NK-92 (cell line): ENCODE results near the gene OLFM1.
"Not testable (repeated sequence)": the region's sequence is repeated elsewhere in the genome, so short reads cannot be mapped to it uniquely, and the experiment has no call there.

Experiments
- DNase-seq: peaks from one replicate; lab custom pipeline; 2025; ENCODE audit not compliant: unreplicated experiment; lab: John Stamatoyannopoulos, UW

The OLFM1 gene

DNA sequence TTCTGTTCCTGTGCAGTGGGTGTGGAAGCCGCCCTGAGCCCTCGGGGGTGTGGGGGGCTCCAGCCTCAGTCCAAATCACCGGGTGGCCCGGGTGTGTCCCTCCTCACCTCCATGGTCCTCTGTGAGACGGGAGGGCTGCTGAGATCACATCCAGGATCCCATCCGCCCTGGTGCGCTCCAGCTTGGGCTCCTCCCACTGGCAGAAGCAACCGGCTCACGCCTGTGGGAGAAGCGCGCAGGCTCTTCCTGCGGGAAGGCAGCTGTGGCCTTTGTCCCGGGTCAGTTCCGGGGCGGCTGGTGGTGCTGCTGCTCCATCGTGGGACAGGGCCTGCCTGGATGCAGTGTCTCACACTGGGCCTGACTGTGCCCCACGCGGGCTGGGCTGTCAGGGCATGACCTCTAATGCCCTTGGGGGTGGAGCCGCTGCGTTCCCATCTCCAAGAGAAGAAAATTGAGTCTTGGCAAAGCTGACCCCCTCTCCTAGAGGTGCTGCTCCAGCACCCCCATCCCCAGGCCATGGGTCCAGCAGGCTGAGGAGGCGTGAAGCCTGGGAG is 18.5 kb downstream of the OLFM1 start:
- no peak for DNase-seq

DNA sequence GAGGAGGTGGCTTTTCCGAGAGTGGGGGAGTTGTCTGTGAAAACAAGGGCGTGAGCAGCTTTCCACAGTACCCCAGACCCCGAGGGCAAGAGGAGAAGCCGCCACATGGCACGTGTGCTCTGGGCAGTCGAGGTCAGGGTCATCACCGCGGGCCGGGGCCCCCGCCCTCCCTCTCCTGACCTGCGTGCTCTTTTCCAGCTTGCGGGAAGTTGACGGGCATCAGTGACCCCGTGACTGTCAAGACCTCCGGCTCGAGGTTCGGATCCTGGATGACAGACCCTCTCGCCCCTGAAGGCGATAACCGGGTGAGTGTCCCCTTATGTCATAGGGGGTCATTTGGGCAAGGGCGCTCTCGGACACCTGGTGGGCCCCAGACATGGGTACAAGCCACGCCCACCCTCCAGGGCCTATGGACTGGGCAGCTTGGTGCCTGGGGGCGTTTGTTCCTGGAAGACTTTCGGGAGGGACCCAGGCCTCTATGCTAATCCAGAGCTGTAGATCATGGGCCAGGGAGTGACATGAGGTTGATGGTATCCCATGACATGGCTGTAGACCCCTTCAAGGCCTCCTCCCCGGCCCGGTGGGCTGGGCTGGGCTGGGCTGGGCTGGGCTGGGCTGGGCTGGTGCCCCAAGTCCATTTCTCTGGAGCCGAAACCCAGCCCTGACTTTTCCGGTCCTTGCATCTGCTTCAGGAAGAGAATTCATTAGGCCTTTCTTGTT is 19.2 kb downstream of the OLFM1 start:
- DNase-seq = no peak

DNA sequence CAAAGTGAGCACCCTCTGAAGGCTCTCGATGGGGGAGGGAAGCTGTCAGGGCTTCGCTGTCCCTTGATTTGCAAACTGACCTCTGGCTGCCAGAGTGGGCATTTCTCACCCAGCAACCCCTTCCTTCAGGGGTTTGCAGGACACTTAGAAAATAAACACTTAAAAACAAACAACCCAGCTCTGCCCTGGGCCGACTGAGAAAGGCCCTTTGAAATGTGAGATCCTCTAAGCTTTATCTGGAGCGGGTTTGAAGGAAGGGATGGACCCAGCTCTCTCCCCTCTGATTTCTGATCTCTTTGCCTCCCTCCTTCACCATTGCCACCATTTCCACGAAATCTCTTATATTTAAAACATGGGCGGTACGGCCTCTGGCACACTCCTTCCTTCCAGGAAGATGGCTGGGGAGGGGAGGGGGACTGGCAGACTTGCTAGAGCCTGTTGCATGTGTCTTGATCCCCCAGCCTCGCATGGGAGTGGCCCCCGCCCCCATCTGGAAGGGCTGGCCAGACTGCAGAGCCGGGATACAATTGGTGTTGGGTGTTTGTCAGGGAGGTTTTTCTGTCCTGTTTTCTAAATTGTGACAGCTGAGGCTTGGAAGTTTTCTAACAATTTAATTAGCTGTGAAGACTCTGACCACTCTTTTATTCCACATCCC is 20.2 kb downstream of the OLFM1 start:
- DNase-seq = no peak

DNA sequence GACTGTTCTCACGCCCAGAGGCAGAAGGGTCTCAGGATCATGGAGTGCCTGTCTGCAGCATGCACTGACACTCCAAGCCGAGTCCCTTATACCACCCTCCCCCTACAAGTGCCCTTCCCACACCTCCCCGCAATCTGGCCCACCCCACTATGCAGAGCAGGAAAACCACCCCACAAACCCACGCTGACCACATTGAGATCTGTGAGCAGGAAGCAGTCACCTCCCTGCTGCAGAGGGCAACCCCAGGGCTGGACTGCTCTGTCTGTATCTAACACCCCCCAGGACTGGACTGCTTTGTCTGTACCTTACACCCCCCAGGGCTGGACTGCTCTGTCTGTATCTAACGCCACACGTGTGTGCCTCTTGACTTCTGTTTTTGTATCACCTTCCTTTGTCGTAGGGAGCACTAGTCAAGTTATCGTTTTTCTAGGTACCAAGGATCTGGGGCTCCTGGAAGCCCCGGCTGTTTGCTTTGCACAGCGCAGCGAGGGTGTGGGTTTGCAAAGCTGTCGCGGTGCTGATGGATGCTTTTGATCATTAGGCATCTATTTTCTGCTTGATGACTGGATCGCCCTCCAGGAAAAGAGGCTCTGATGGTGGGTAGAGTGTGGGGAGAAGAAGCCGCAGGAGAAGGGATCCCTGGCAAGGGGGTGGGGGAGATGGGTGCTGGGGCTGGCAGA is 21.5 kb downstream of the OLFM1 start:
- DNase-seq = no peak

DNA sequence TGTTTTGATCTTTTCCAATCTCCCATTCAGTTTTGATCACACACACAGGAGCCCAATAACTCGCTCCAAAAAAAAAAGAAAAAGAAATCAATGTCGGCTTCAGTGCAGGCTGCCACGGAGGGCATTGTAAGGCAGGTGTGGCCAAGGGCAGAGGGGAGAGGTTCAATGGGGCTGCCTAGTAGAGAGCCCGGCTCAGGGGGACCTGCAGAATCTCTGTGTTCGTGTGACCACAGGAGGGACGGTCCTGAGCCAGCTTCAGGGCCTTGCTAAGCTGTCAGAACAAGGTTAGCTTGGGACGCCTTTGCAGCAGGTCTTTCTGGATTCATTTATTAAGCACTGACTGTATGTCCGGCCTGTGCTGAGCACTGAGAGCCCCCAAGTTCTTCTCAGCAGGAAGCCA is 22.2 kb downstream of the OLFM1 start:
- no peak for DNase-seq

DNA sequence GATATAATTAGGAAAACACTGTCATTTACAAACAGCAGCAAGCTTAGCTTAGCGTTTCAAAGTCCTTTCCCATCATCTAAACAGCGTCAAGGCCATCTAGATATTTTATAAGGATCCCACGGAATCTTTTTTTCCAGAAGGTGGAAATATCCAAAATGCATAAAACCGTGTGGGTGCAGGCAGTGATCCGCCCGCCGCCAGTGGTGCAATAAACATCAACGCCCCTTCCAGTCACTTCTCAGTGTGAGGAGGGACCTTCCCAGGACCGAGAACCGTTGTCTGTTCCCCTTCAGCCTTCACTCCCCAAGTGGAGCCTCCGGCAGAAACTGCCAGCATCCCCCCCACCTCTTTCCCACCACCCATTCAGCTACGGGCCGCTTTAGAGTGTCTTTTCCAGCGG is 22.9 kb downstream of the OLFM1 start:
- no peak for DNase-seq

DNA sequence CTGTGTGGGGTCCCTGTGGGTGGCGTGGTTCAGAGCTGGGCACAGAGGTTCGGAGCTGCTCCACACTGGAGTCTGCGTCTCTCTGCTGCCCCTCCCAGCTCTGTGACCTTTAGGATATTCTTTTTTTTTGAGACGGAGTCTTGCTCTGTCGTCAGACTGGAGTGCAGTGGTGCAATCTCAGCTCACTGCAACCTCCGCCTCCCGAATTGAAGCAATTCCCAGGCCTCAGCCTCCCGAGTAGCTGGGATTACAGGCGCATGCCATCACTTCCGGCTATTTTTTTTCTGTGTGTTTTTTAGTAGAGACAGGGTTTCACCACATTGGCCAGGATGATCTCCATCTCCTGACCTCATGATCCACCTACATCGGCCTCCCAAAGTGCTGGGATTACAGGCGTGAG is 24.1 kb downstream of the OLFM1 start:
- DNase-seq = not testable (repeated sequence)

DNA sequence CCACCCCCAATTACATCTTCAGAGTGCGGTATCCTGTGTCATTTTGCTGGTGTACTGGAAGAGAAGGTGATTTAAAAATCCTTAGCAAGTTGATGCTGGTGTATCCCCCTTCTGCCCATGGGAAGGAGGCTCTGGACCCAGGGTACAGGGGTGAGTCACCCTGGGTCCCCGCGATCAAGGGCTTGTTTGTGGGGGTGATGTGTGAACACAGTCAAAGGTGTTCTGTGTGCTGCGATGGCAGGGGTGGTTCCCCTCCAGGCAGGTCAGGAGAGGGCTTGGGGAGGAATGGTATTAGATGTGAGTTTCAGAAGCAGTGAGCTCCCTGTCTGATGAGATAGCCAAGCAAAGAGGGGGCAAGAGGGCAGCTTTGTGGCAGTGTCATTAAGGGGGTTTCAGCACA is 28.9 kb downstream of the OLFM1 start:
- no peak for DNase-seq

DNA sequence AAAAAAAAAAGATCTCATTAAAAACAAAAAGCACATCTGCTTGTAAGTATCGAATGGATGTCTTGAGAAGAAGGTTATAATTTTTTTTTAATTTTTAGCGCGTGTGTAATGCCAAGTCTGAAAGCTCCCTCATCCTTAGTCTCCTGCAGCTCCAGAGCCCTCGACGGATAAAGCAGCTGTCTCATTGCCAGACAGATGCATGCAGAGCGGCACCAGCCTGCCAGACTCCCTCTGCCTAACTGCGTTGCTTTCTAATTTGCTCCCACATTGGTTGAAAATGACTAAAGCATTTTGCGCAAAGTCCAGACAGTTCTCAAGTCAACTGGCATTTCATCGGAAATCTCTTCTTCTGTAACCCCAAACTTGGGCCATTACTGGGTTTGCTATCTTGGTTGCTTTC is 29.4 kb downstream of the OLFM1 start:
- no peak for DNase-seq

DNA sequence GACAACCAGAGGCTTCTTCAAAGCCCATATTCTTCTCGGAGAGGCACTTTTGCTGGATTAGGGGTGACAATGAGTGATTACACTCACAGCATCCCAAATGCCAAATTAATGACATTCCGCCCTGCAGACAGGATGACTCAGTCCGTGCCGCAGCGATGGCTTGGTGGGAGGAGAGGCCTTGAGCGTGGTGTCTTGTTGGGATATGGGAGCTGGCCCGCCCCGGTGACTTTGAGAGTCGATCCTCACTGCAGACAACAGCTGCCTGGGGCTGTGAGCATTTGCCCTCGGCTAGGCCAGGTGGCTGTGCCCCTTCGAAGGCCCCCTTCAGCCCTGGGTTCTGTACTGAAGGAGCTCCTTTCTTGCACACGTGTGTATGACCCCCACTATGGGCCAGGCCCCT is 29.8 kb downstream of the OLFM1 start:
- no peak for DNase-seq

DNA sequence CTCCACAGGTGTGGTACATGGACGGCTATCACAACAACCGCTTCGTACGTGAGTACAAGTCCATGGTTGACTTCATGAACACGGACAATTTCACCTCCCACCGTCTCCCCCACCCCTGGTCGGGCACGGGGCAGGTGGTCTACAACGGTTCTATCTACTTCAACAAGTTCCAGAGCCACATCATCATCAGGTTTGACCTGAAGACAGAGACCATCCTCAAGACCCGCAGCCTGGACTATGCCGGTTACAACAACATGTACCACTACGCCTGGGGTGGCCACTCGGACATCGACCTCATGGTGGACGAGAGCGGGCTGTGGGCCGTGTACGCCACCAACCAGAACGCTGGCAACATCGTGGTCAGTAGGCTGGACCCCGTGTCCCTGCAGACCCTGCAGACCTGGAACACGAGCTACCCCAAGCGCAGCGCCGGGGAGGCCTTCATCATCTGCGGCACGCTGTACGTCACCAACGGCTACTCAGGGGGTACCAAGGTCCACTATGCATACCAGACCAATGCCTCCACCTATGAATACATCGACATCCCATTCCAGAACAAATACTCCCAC is 32.1 kb downstream of the OLFM1 start:
- DNase-seq = no peak

DNA sequence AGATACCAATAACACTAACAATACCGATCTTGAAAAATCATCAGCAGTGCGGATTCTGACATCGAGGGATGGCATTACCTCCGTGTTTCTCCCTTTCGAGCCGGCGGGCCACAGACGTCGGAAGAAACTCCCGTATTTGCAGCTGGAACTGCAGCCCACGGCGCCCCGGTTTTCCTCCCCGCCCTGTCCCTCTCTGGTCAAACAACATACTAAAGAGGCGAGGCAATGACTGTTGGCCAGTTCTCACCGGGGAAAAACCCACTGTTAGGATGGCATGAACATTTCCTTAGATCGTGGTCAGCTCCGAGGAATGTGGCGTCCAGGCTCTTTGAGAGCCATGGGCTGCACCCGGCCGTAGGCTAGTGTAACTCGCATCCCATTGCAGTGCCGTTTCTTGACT is 32.8 kb downstream of the OLFM1 start:
- DNase-seq = no peak

DNA sequence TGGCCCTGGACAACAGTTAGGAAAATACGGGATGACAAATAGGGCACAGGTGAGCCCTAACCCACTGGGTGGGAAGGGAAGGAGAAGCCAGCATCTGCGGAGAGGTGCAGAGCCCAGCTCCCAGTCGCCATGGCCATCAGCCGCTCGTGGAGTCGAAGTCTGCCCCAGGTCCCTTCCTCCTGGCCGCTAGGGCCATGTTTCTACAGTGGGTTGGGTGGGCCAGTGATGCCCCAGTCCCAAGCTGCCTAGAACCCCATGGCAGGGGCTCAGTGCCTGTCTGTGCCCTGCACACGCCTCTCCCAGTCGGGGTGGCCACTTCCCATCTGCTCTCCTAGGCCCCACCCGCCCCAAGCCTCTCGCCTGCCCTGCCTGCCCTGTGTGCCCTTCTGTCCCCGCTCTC is 34.8 kb downstream of the OLFM1 start:
- DNase-seq = no peak

DNA sequence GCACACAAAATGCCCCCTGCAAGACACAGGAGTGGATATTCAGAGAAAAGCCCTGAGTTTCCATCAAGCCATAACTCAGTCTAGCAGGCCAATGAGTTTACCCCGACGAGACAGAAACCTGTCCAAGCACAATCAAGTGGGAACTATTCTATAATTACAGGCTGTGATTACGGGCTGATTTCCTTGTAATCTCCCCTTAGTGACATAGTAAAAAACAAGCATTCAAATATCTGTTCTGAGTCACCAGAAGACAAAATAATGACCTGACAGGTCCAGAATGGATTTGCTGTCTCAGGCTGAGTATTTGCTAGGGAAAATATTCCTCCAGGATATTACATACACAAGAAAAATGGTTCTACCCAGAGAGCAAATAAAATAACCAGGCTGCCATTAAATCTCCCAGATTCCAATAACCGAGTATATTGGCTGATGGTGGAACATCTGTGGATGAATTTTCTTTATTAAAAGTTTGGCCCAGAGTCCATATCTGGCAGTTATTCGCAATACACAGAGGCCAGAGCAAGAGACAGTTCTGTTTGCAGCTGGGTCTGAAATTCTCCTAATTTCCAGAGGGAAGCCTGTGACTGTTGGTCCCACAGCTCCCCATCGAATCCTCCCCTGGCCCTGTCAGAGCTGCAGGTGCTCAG is 35.8 kb downstream of the OLFM1 start:
- DNase-seq = no peak

DNA sequence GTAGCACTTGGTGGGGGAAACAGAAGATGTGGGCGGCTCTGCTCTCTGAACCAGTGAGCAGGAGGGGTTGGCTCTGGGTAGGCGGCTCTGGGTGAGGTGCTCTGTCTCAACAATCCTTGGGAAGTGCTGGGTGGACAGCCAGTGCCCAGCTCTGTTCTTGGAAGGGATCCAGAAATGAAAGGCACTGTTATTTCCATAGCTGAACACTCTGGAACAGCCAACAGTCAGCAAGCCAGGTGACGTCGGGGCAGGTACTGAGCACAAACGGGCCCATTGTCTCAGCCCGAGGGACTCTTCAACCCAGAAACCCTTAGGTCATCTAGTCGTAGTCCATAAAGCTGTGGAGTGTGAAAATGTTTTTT is 36.3 kb downstream of the OLFM1 start:
- no peak for DNase-seq

DNA sequence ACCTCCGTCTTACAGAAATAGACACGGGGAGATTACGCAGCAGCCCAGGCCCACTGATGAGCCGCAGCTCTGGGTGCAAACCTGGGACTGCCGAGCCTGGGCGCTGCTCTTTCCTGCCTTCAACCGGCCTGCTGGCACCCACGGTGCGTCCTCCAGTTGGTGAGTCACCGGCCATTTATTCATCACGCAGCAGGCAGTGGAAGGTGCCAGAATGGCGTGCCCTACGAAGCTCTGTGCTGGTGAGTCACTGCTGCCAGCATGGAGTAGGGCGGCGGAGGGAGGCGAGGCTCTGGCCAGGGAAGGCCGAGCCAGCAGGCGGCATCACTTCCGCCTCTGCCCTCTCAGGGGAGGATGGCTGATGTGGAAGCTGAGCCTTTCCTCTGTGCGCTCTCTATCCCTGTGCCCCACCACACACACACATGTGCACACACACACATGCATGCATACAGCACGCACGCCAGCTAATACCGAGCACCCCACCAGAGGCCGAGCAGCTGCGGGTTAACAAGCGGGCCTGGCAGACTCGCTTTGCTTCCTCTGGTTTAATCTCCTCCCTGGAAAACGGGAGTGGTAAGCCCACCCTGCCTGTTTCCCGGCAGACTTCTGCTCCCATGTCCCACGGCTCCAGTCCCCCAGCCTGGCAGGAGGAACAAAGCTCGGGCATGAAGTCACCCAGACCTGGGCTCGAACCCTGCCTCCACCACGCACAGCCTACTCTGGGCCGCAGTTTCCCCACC is 39.2 kb downstream of the OLFM1 start:
- no peak for DNase-seq

DNA sequence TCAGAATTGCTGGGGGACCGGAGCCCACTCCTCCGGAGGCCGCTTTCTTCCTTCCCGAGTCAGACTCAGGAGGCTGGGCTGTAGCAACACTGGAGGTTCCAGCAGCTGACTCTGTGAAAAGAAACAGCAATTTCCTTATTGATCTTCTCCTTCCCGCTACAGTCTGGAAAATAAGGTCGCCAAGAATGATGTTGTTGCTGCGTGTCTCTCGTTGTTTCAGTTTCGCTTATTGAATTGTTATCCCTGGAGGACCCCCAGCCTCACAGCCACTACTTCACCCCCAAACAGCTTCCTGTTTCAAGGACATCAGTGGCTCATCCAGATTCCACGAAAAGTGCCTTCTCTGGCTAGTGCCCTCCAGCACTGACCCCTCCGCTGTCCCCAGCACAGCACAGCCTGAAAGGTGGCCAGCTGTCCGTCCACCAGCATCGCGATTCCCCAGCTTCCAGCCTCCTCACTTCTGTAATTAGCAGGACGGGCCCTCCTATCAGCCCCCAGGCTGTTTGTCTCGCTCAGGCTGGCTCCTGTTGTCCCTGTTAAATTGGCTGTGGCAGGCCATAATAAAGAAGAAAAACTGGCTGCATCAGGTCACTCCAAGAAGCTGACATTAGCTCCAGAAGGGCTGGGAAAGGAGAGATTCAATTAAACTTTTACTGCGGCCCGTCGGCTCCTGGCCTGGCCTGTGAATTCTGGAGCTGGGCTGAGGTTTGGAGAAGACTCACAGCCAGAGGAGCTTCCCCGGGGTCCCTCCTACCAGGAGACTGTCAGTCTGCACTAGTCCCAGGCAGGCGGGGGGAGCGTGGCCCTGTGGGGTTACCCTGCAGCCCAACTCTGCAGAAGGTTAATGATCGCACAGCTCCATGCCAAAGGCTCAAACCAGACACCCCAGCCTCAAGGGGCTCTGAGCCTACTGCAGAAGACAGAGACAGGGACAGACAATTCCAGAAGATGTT is 40.5 kb downstream of the OLFM1 start:
- no peak for DNase-seq

DNA sequence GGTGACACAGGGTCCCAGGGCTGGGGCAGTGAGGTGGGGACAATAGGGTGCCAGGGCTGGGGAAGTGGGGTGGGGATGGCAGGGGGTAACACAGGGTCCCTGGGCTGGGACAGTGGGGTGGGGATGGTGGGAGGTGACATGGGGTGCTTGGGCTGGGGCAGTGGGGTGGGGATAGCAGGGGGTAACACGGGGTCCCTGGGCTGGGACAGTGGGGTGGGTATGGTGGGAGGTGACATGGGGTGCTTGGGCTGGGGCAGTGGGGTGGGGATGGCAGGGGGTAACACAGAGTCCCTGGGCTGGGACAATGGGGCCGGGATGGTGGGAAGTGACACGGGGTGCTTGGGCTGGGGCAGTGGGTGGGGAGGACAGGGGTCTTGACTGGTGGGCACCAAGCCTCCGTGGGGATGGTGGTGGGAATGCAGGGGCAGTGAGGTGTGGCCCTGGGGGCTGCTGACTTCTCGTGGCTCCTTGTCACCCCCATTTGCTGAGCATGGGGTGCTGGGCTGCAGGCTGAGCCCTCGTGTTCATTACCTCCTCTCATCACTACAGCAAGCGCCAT is 41.7 kb downstream of the OLFM1 start:
- no peak for DNase-seq
